Activated CD4-positive, alpha-beta memory T cell treated with anti-CD3 and anti-CD28 coated beads, Interleukin-2, amount 10 ng/mL, durations not matched to agents 7 days and 5 days (primary cell): ENCODE data around the gene NXF1. TPM values are rescaled to one million over a fixed set of nuclear protein-coding genes. Genes with fewer than 3 reads are reported as not detected.

Source experiments
- CTCF ChIA-PET: fragments of 350-600 bp; sonication (Branson Sonifier 250); formaldehyde crosslinking; loops from one replicate; lab custom pipeline; 2021; ENCODE audit warnings: antibody characterized with exemption, inconsistent platforms; lab: Charles Lee
- POLR2A ChIA-PET: fragments of 350-600 bp; sonication (Branson Sonifier 250); formaldehyde crosslinking; loops from one replicate; lab custom pipeline; 2021; ENCODE audit warnings: antibody characterized with exemption; lab: Charles Lee
- DNase-seq: peaks from one replicate; pipeline ENCODE4 v3.0.0-alpha.2; 2020
- H3K27ac Mint-ChIP-seq: one replicate; pipeline ENCODE4 v1.8.0; 2021; ENCODE audit warnings: mild to moderate bottlenecking, mixed read lengths
- H3K27me3 Mint-ChIP-seq: one replicate; pipeline ENCODE4 v1.8.0; 2021; ENCODE audit warnings: mixed read lengths
- H3K36me3 Mint-ChIP-seq: one replicate; pipeline ENCODE4 v1.8.0; 2021; ENCODE audit warnings: low read depth, mixed read lengths
- H3K4me1 Mint-ChIP-seq: one replicate; pipeline ENCODE4 v1.8.0; 2021; ENCODE audit warnings: mixed read lengths
- H3K4me3 Mint-ChIP-seq: one replicate; pipeline ENCODE4 v1.8.0; 2021; ENCODE audit warnings: mild to moderate bottlenecking, mixed read lengths
- H3K9me3 Mint-ChIP-seq: one replicate; pipeline ENCODE4 v1.8.0; 2021; ENCODE audit warnings: mixed read lengths
- total RNA-seq, 2 experiments: library from RNA; stranded (reverse); gene quantifications; one replicate each; pipeline ENCODE4 v1.2.3, GENCODE V29; 2021

NXF1 gene
- total RNA-seq, 2 experiments from 2014 or later = 80.3 to 82.4 TPM

GRCh38 chr11:62799486-62799885, 5.8 kb downstream of the NXF1 start:
- Mint-ChIP-seq H3K4me3 (no peak overlapping the region), H3K4me1 (peaks cover 30% of the 10 kb centered on the region), H3K27me3 (no peaks in the 10 kb centered on the region), H3K36me3 (peaks cover 86% of the 10 kb centered on the region), H3K27ac (no peak overlapping the region), H3K9me3 (no peaks in the 10 kb centered on the region)
- no peak for DNase-seq
- ChIA-PET POLR2A (interaction anchor here (2.9 kb wide), 1 partner anchor 11 kb away, joined by 21 read pairs; the partner anchor contains the start of gene TMEM179B), CTCF (interaction anchor here (1.0 kb wide), 1 partner anchor 13 kb away, joined by 3 read pairs; no protein-coding TSS in a partner anchor)

- Mint-ChIP-seq H3K9me3 (no peaks in the 10 kb centered on the region), H3K27ac (no peak overlapping the region)
Observed at GRCh38 chr11:62796281-62796680, 9.0 kb downstream of the NXF1 start.

GRCh38 chr11:62794201-62794775, 11.0 kb downstream of the NXF1 start:
- DNase-seq = no peak
- Mint-ChIP-seq H3K4me3 (no peak overlapping the region), H3K9me3 (no peaks in the 10 kb centered on the region), H3K27ac (peak overlapping the region; percentile 5), H3K36me3 (peaks cover 79% of the 10 kb centered on the region), H3K4me1 (peaks cover 29% of the 10 kb centered on the region), H3K27me3 (no peaks in the 10 kb centered on the region)
- ChIA-PET POLR2A (interaction anchor here (0.8 to 11.3 kb wide), 10 partner anchors 11 to 130 kb away, joined by 3 to 224 read pairs (median 6); partner anchors contain the start of genes C11orf98, CSKMT, NXF1 and SLC3A2), CTCF (interaction anchor here (1.0 to 2.0 kb wide), 2 partner anchors 8 to 12 kb away, joined by 5 read pairs; partner anchors contain the start of gene NXF1)

More at GRCh38 chr11:62796281-62796680, 9.0 kb downstream of the NXF1 start:
- ChIA-PET POLR2A (interaction anchor here (1.0 to 11.3 kb wide), 4 partner anchors 9 to 85 kb away, joined by 3 to 134 read pairs (median 18); partner anchors contain the start of genes NXF1, TMEM179B and WDR74), CTCF (interaction anchor here (1.1 to 1.3 kb wide), 2 partner anchors 10 to 52 kb away, joined by 4 to 5 read pairs; no protein-coding TSS in a partner anchor)
- no peaks in the 10 kb centered on the region for H3K27me3 Mint-ChIP-seq
- no peak overlapping the region for H3K4me3 Mint-ChIP-seq
- peaks cover 79% of the 10 kb centered on the region for H3K36me3 Mint-ChIP-seq
- H3K4me1 Mint-ChIP-seq = peaks cover 15% of the 10 kb centered on the region
- DNase-seq = no peak

- no peak for DNase-seq
- Mint-ChIP-seq H3K27ac (peak overlapping the region; percentile 97), H3K27me3 (no peaks in the 10 kb centered on the region), H3K36me3 (peaks cover 69% of the 10 kb centered on the region), H3K9me3 (no peaks in the 10 kb centered on the region), H3K4me1 (peaks cover 46% of the 10 kb centered on the region), H3K4me3 (peak overlapping the region; percentile 90)
- ChIA-PET POLR2A (interaction anchor here (1.0 to 11.3 kb wide), 10 partner anchors 9 to 127 kb away, joined by 3 to 224 read pairs (median 6); partner anchors contain the start of genes C11orf98, CSKMT, NXF1 and SLC3A2), CTCF (interaction anchor here (1.0 to 1.4 kb wide), 3 partner anchors 9 to 70 kb away, joined by 3 to 5 read pairs (median 5); no protein-coding TSS in a partner anchor)
Observed at GRCh38 chr11:62792202-62792575, 13.1 kb downstream of the NXF1 start.

- ChIA-PET POLR2A (interaction anchor here (1.0 to 11.3 kb wide), 16 partner anchors 9 to 179 kb away, joined by 3 to 224 read pairs (median 6); partner anchors contain the start of genes C11orf98, CSKMT, EML3 and NXF1), CTCF (interaction anchor here (0.7 to 2.4 kb wide), 8 partner anchors 10 to 114 kb away, joined by 3 to 7 read pairs (median 4); partner anchors contain the start of genes NXF1 and ZBTB3)
- no peaks in the 10 kb centered on the region for H3K27me3 Mint-ChIP-seq
- DNase-seq = peak; percentile 92
- H3K27ac Mint-ChIP-seq = peak within 1 kb of the TSS; percentile 97
- H3K36me3 Mint-ChIP-seq = peaks cover 67% of the 10 kb centered on the region
- H3K4me3 Mint-ChIP-seq = peak within 1 kb of the TSS; percentile 90
- no peaks in the 10 kb centered on the region for H3K9me3 Mint-ChIP-seq
- H3K4me1 Mint-ChIP-seq = peaks cover 46% of the 10 kb centered on the region
Observed at GRCh38 chr11:62791501-62792201, 13.6 kb downstream of the NXF1 start, which contains the start of gene TMEM223. Gene TMEM223 (minus strand): TSS chr11:62792006. CDS start chr11:62791994, 12 bp downstream.

- Mint-ChIP-seq H3K9me3 (no peaks in the 10 kb centered on the region), H3K4me1 (peaks cover 55% of the 10 kb centered on the region), H3K27me3 (no peaks in the 10 kb centered on the region), H3K4me3 (peak overlapping the region; percentile 95), H3K36me3 (peaks cover 52% of the 10 kb centered on the region), H3K27ac (peak overlapping the region; percentile 97)
- DNase-seq = no peak
- ChIA-PET CTCF (interaction anchor here (1.0 to 2.4 kb wide), 3 partner anchors 16 to 92 kb away, joined by 3 to 7 read pairs (median 4); partner anchors contain the start of genes NXF1 and ZBTB3), POLR2A (interaction anchor here (1.2 to 11.3 kb wide), 11 partner anchors 11 to 143 kb away, joined by 3 to 224 read pairs (median 44); partner anchors contain the start of genes GANAB, HNRNPUL2, NXF1 and POLR2G)
Observed at GRCh38 chr11:62789576-62789975, 15.7 kb downstream of the NXF1 start.

- H3K27ac Mint-ChIP-seq = peak overlapping the region; percentile 97
- ChIA-PET POLR2A (interaction anchor here (1.2 to 11.3 kb wide), 16 partner anchors 8 to 143 kb away, joined by 3 to 224 read pairs (median 34); partner anchors contain the start of genes GANAB, HNRNPUL2, NXF1 and POLR2G), CTCF (interaction anchor here (1.0 to 5.0 kb wide), 7 partner anchors 16 to 108 kb away, joined by 3 to 108 read pairs (median 7); partner anchors contain the start of genes NXF1, STX5, TAF6L and TEX54)
- H3K4me3 Mint-ChIP-seq = peak overlapping the region; percentile 95
- DNase-seq = no peak
- peaks cover 46% of the 10 kb centered on the region for H3K36me3 Mint-ChIP-seq
- no peaks in the 10 kb centered on the region for H3K27me3 Mint-ChIP-seq
- peaks cover 53% of the 10 kb centered on the region for H3K4me1 Mint-ChIP-seq
- no peaks in the 10 kb centered on the region for H3K9me3 Mint-ChIP-seq
Observed at GRCh38 chr11:62788991-62789390, 16.2 kb downstream of the NXF1 start.

GRCh38 chr11:62787005-62787759, 18.1 kb downstream of the NXF1 start, which contains the start of gene TMEM179B:
Gene TMEM179B (plus strand): TSS chr11:62787402. CDS start chr11:62787432, 30 bp downstream.
- CTCF ChIA-PET = interaction anchor here (0.7 to 5.0 kb wide), 43 partner anchors 7 to 362 kb away, joined by 3 to 108 read pairs (median 5); partner anchors contain the start of genes C11orf98, CSKMT, GNG3 and HNRNPUL2
- no peaks in the 10 kb centered on the region for H3K9me3 Mint-ChIP-seq
- H3K27ac Mint-ChIP-seq = peak within 1 kb of the TSS; percentile 97
- DNase-seq = peak; percentile 98
- peaks cover 44% of the 10 kb centered on the region for H3K36me3 Mint-ChIP-seq
- H3K4me1 Mint-ChIP-seq = peaks cover 47% of the 10 kb centered on the region
- POLR2A ChIA-PET = interaction anchor here (0.6 to 11.3 kb wide), 39 partner anchors 10 to 363 kb away, joined by 3 to 224 read pairs (median 7); partner anchors contain the start of genes B3GAT3, GNG3, HNRNPUL2 and INTS5
- peak within 1 kb of the TSS; percentile 95 for H3K4me3 Mint-ChIP-seq
- no peaks in the 10 kb centered on the region for H3K27me3 Mint-ChIP-seq

- CTCF ChIA-PET = interaction anchor here (0.7 to 5.0 kb wide), 47 partner anchors 8 to 362 kb away, joined by 3 to 108 read pairs (median 5); partner anchors contain the start of genes C11orf98, CSKMT, GNG3 and HNRNPUL2
- Mint-ChIP-seq H3K4me3 (peak overlapping the region; percentile 83), H3K9me3 (no peaks in the 10 kb centered on the region)
Observed at GRCh38 chr11:62786318-62787004, 18.8 kb downstream of the NXF1 start.

GRCh38 chr11:62782753-62783152, 22.5 kb downstream of the NXF1 start:
- Mint-ChIP-seq H3K9me3 (no peaks in the 10 kb centered on the region), H3K4me1 (peaks cover 12% of the 10 kb centered on the region), H3K36me3 (peaks cover 18% of the 10 kb centered on the region), H3K27me3 (no peaks in the 10 kb centered on the region), H3K27ac (no peak overlapping the region), H3K4me3 (no peak overlapping the region)
- no peak for DNase-seq
- ChIA-PET POLR2A (interaction anchor here (0.6 kb wide), 1 partner anchor 58 kb away, joined by 3 read pairs; no protein-coding TSS in a partner anchor), CTCF (no interaction called here)

More at GRCh38 chr11:62786318-62787004, 18.8 kb downstream of the NXF1 start:
- H3K36me3 Mint-ChIP-seq = peaks cover 39% of the 10 kb centered on the region
- no peaks in the 10 kb centered on the region for H3K27me3 Mint-ChIP-seq
- H3K4me1 Mint-ChIP-seq = peaks cover 43% of the 10 kb centered on the region
- peak overlapping the region; percentile 85 for H3K27ac Mint-ChIP-seq
- peak; percentile 89 for DNase-seq
- POLR2A ChIA-PET = interaction anchor here (0.8 to 11.3 kb wide), 31 partner anchors 10 to 195 kb away, joined by 3 to 224 read pairs (median 10); partner anchors contain the start of genes B3GAT3, GNG3, HNRNPUL2 and INTS5
